ENCODE results near the gene HADH.

- TF ChIP-seq EZH2 (IDR thresholded peaks at IDR 0.05; ENCODE audit: borderline replicate concordance, low read length) (no peak), CTCF (IDR thresholded peaks at IDR 0.05; ENCODE audit: low read length) (no peak)
Observed at GRCh38 chr4:107993969-107994368, 4.3 kb downstream of the HADH start.
